ENCODE data around the gene TNFSF4.

DNA sequence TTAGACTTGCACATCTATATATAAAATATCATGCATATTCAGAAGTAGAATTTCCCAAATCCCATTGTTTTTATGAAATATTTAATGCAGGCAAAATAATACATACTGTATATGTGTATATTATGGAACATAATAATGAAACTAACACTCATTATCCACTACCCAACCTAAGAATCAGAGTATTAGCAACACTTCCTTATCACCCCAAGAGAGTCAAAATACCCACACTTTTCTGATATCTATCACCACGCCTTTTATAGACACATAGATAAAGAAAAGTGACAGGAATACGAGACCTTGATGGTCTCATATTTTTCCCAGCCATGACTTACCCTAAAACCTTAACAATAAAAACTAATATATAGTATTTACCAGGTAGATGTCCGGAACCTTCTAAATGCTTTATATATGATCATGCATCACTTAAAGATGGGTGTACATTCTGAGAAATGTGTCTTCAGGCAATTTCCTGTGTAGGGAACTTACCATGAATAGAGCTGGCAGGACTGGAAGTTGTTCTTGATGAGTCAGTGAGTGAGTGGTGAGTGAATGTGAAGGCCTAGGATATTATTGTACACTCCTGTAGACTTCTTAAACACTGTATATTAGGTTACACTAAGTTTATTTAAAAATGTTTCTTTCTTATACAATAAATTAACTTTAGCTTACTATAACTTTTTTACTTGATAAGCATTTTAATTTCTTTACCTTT is 45.5 kb downstream of the TNFSF4 start:
- TF ChIP-seq, protein P1, sequence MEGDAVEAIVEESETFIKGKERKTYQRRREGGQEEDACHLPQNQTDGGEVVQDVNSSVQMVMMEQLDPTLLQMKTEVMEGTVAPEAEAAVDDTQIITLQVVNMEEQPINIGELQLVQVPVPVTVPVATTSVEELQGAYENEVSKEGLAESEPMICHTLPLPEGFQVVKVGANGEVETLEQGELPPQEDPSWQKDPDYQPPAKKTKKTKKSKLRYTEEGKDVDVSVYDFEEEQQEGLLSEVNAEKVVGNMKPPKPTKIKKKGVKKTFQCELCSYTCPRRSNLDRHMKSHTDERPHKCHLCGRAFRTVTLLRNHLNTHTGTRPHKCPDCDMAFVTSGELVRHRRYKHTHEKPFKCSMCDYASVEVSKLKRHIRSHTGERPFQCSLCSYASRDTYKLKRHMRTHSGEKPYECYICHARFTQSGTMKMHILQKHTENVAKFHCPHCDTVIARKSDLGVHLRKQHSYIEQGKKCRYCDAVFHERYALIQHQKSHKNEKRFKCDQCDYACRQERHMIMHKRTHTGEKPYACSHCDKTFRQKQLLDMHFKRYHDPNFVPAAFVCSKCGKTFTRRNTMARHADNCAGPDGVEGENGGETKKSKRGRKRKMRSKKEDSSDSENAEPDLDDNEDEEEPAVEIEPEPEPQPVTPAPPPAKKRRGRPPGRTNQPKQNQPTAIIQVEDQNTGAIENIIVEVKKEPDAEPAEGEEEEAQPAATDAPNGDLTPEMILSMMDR (IDR thresholded peaks at IDR 0.05), result no peak
- no peak for TF ChIP-seq EP300 (IDR thresholded peaks at IDR 0.05)

All from ovary (tissue), 3 donors.